Measurements from ENCODE around the gene ZDHHC17. TPM values are rescaled to one million over a fixed set of nuclear protein-coding genes. Genes with fewer than 3 reads are reported as not detected.
"Not testable (repeated sequence)": the region's sequence is repeated elsewhere in the genome, so short reads cannot be mapped to it uniquely, and the experiment has no call there.

The ZDHHC17 gene
- total and polyA plus RNA-seq, 11 donors, result 9.4 to 29.6 (median 18.0) TPM

GRCh38 chr12:76778364-76778763 lies 14.4 kb downstream of the ZDHHC17 start:
- Histone ChIP-seq H3K36me3 (no peaks in the 10 kb centered on the region), H3K27me3 (no peaks in the 10 kb centered on the region), H3K4me3 (no peak overlapping the region), H3K27ac (no peak overlapping the region), H3K4me1 (peaks cover 0 to 69% (median 36%) of the 10 kb centered on the region in 12 donors), H3K9me3 (no peaks in the 10 kb centered on the region)
- TF ChIP-seq POLR2A (IDR thresholded peaks at IDR 0.05) (no peak), CTCF (IDR thresholded peaks at IDR 0.05) (no peak)
- ATAC-seq, result peak in 1 of 4 donors; percentile 38
- intact Hi-C loops (cut with DNase I), result no loop called here
- WGBS, 4 donors, result 66 to 78% (median 70%) methylated on average over 5 of the region's 5 CpGs
- no peak for DNase-seq

- H3K27ac ChIP-seq; DNase-seq; intact Hi-C loops (cut with DNase I); H3K27me3 ChIP-seq; H3K36me3 ChIP-seq; H3K4me3 ChIP-seq; H3K9me3 ChIP-seq; ATAC-seq: not testable (repeated sequence)
- peaks cover 0 to 78% (median 44%) of the 10 kb centered on the region in 12 donors for H3K4me1 ChIP-seq
- WGBS, 4 donors, result 93 to 96% (median 94%) methylated on average over 5 of the region's 5 CpGs
These were observed 15.4 kb downstream of the ZDHHC17 start for GRCh38 chr12:76779310-76779709.

DNA sequence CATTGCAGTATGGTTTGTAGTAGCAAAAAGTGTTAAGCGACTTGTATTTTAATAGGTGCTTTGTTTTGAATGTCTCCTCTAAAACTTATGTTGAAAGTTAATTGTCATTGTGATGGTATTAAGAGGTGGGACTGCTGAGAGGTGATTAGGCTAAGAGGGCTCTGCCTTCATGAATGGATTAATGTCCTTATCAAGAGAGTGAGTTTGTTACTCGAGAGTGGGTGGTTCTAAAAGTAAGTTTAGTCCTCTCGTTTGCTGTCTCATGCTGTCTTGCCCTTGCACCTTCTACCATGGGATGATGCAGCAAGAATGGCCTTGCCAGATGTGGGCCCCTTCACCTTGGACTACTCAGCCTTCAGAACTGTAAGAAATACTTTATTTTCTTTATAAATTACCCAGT lies 17.4 kb downstream of the ZDHHC17 start:
- no peak for TF ChIP-seq POLR2A (IDR thresholded peaks at IDR 0.05)
- no peak for TF ChIP-seq CTCF (IDR thresholded peaks at IDR 0.05)
- H3K4me1 ChIP-seq, result peaks cover 0 to 84% (median 56%) of the 10 kb centered on the region in 12 donors
- ATAC-seq (peak in 1 of 4 donors; percentile 13), DNase-seq (no peak)
- no peak overlapping the region for H3K4me3 ChIP-seq
- H3K27ac ChIP-seq, result no peak overlapping the region
- H3K36me3 ChIP-seq, result no peaks in the 10 kb centered on the region
- H3K27me3 ChIP-seq, result no peaks in the 10 kb centered on the region
- 51 to 63% (median 60%) methylated on average over 3 of the region's 3 CpGs for WGBS, 4 donors
- no peaks in the 10 kb centered on the region for H3K9me3 ChIP-seq
- intact Hi-C loops (cut with DNase I), result loop anchor here in 1 of 10 donors (2.0 kb wide), 1 partner anchor 17 kb away; the partner anchor contains the start of gene ZDHHC17

- DNase-seq (no peak), ATAC-seq (no peak)
- Histone ChIP-seq H3K4me1 (peaks cover 0 to 85% (median 51%) of the 10 kb centered on the region in 12 donors), H3K9me3 (peaks cover 0 to 4% (median 0%) of the 10 kb centered on the region in 12 donors), H3K4me3 (no peak overlapping the region), H3K27me3 (no peaks in the 10 kb centered on the region), H3K27ac (peak overlapping the region in 2 of 12 donors; percentile 10 to 48), H3K36me3 (no peaks in the 10 kb centered on the region)
- TF ChIP-seq POLR2A (IDR thresholded peaks at IDR 0.05), result no peak
- no peak for TF ChIP-seq CTCF (IDR thresholded peaks at IDR 0.05)
- 62 to 73% (median 67%) methylated on average over 2 of the region's 2 CpGs for WGBS, 4 donors
- intact Hi-C loops (cut with DNase I), result no loop called here
These were observed 18.6 kb downstream of the ZDHHC17 start for GRCh38 chr12:76782526-76782925.

DNA sequence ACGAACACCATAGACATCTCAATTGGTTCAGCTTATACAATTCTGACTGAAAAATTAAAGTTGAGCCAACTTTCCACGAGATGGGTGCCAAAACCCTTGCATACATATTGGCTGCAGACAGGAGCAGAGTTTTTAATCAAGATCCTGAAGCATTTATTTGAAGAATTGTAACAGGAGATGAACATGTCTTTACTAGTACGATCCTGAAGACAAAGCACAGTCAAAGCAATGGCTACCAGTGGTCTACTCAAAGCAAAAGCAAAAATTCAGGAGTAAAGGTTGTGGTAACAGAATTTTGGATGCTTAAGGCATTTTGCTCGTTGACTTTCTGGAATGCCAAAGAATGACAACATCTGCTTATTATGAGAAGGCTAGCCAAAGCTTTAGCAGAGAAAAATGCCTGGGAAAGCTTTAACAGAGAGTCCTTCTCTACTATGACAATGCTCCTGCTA lies 20.7 kb downstream of the ZDHHC17 start:
- Histone ChIP-seq H3K4me3 (peak overlapping the region in 2 of 12 donors; percentile 3 to 16), H3K4me1 (peaks cover 0 to 71% (median 42%) of the 10 kb centered on the region in 12 donors), H3K27me3 (no peaks in the 10 kb centered on the region), H3K36me3 (no peaks in the 10 kb centered on the region), H3K27ac (peak overlapping the region in 9 of 12 donors; percentile 0 to 58 (median 29)), H3K9me3 (peaks cover 0 to 10% (median 0%) of the 10 kb centered on the region in 12 donors)
- 11 to 16% (median 13%) methylated on average over 4 of the region's 4 CpGs for WGBS, 4 donors
- ATAC-seq (peak in 3 of 4 donors; percentile 12 to 50 (median 24)), DNase-seq (no peak)
- TF ChIP-seq POLR2A (IDR thresholded peaks at IDR 0.05) (no peak), CTCF (IDR thresholded peaks at IDR 0.05) (no peak)
- intact Hi-C loops (cut with DNase I), result loop anchor here in 1 of 10 donors (1.0 kb wide), 1 partner anchor 16 kb away; no protein-coding TSS in a partner anchor
